NCI-H460 (cell line): ENCODE results near the gene MCF2L. TPM values are rescaled to one million over a fixed set of nuclear protein-coding genes. Genes with fewer than 3 reads are reported as not detected.
"Not testable (repeated sequence)": the region's sequence is repeated elsewhere in the genome, so short reads cannot be mapped to it uniquely, and the experiment has no call there.

Experiments
- DNase-seq: peaks from one replicate; pipeline ENCODE4 v3.0.0-alpha.2; 2016; ENCODE audit warnings: low read depth; ENCODE audit errors: extremely low read depth
- total RNA-seq: library from RNA; depleted of rRNA; stranded (reverse); fragments of >200 nt; shearing (Covaris generic); gene quantifications from 2 replicates; pipeline ENCODE4 v1.2.3, GENCODE V29; 2014

Gene MCF2L
- total RNA-seq, 1 experiment from 2014 or later: 0.97 TPM

DNA sequence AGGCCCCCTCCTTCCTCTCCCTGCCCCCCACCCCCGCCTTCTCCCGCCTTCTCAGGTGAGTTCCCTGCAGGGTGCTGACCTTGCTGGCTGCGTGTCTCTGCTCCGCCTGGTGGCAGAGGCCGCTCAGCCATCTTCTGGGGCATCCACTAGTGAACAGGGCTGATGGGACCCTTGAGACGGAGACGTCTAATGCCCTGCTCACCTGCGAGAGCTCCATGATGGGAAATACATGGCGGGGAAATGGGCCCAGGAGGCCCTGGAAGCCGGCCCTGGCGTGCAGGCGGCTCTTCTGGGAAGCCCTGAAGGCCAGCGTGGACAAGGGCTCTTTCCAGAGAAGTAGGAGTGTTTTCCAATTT, 121.4 kb downstream of the MCF2L start:
- DNase-seq: no peak

GRCh38 chr13:113090806-113091205, 121.8 kb downstream of the MCF2L start:
- DNase-seq: no peak

DNA sequence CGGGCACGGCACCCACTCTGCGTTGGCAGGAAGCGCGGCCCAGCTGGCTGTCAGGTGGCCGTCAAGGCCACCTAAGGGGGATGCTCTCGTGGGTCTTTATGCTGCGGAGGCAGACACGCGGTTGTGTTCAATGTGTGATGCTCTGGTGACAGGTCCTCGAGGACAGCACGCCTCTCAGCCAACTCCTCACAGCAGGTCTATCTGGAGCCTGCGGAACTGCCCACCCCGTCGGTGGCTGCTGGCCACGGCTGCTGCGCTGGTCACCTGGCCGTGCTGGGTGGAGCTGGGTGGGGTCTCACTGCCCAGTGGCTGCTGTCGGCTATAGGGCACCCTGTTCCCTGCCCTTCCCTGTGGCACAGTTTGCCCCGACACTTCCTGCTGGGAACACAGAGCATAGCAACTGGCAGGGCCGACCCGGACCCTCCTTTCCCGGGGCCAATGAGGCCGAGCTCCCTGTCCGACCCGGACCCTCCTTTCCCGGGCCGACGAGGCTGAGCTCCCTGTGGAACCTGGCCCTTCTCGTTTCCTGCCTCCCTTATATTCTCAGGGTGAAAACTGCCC, 122.3 kb downstream of the MCF2L start:
- no peak for DNase-seq

DNA sequence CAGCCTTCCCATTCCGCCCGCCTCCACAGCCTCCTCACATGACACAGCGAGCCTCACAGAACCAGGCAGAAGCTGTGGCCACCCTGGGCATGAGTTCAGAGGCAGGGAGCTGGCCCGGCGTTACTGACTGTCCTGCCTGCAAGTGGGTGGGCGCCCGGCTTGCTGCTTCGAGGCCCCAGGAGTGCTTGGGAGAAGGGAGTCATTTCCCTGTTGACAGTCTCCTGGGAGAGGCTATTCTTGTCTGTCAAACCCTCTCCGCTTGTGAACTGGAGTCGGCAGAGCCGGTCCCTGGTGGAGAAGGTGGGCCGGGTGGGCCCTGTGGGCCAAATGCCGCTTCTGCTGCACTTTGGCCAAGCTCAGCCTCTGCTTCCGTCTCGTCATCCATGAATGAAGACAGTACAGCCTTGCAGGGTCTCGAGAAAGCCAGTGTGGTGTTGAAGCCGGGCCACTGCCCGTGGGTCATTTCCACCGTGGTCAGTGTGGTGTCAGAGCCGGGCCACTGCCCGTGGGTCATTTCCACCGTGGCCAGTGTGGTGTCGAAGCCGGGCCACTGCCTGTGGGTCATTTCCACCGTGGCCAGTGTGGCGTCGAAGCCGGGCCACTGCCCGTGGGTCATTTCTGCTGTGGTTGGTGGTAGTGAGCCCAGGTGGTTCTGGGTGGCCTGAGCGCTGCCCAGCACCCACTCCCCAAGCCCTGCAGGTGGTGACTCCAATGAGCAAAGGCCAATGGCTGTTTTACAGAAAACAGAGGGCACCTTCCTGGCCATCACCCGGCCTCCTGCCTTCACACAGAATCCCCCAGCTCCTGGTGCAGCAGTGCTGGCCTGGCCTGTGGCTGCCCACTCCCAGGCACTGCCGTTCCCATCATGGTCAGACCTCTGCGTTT, 123.1 kb downstream of the MCF2L start:
- no peak for DNase-seq

GRCh38 chr13:113092776-113093579, 124.0 kb downstream of the MCF2L start:
- DNase-seq: no peak

DNA sequence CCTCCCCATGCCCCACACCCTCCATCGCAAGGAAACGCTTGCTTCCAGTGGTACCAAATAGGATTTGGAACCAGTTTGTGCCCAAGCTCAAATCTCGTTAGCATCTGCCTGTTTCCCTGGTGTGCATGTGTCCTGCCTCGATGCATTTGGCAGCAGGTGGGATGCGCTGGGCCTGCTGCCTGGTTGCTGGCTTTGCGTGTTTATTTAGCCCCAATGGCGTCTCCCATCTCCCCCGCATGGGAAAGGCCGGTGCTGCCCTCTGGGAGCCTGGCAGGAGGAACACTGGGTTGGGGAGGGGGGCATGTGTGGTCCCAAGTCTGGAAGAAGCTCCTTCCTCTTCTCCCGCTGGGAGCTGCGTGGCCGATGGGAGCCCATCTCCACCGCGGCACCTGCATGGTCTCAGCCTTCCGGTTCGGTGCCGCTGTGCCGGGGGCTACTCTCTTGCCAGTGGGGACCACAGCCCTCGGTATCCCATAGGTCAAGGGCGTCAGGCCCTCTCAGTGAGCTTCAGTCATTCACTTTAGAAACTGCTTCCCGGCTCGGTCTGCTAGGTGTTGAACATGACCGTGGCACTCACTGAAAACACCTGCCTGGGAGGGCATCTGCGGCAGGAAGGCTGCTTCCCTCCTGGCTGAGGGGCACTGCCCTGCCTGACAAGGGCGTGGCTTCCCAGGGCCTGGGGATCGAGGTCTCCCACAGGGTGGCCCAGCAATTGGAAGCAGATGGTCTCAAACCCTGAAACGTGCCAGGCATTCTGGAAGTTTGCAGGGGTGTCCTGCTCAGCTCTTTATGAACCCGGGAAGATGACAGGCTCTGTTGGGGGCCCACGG, 124.8 kb downstream of the MCF2L start:
- DNase-seq: no peak

GRCh38 chr13:113094410-113094800, 125.4 kb downstream of the MCF2L start:
- no peak for DNase-seq

DNA sequence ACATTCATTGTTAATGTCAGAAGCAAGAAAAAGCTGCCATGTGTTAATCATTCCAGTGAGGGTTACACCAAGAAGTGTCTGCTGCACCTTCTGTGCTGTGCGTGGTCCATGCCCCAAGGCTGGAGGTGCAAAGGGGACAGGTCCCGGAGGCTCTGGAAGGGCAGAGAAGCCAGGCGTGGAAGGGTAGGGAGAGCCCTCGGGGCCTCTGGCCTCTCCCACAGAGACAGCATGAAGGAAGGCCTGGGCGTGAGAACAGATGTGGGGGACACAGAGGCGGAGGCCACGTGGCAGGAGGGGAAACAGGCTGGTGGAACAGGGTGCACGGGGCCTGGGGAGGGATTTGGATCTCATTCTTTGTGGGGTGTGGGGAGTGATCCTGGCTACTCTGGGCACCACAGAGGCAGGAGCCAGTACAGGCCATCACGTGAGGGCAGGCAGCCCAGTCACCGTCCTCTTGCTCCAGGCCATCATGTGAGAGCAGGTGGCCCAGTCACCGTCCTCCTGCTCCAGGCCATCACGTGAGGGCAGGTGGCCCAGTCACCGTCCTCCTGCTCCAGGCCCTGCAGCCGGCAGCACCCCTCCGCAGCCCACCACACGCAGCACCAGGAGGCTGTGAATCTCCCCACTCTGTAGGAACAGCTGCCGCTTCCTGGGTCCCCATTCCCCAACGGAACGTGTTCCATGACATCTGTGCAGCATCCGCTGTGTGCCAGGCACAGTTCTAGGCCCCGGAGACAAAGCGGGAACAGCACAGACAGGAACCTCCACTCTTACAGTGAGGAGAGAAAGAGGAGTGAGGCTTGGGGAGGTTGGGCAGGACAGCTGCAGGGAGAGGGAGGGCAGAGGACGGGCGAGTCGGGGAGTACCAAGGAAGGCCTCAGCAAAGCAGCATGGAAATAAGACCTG, 126.4 kb downstream of the MCF2L start:
- no peak for DNase-seq

DNA sequence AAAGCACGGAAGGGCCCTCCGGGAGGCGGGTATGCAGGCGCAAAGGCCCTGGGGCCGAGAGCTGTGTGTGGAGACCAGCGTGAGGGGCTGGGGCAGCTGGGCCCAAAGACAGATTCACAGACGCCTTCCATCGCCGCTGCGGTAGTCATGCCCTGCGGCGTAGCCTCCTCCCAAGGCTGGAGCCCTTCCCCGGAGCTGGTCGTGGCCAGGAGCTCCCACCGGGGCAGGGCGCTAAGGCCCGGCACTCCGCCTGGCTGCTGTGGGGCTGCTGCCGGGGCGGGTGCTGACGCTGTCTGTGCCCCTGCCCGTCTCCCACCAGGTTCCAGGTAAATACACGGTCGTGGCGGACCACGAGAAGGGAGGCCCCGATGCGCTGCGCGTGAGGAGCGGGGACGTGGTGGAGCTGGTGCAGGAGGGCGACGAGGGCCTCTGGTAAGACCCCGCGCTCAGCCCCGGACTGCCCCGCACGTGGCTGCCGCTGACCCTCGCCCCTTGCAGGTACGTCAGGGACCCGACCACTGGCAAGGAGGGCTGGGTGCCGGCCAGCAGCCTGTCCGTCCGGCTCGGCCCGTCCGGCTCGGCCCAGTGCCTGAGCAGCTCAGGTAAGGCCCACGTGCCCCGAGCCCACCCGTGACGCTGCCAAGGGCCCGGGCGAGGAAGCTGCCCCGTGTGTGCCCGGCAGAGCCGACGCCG, 127.2 kb downstream of the MCF2L start:
- no peak for DNase-seq

DNA sequence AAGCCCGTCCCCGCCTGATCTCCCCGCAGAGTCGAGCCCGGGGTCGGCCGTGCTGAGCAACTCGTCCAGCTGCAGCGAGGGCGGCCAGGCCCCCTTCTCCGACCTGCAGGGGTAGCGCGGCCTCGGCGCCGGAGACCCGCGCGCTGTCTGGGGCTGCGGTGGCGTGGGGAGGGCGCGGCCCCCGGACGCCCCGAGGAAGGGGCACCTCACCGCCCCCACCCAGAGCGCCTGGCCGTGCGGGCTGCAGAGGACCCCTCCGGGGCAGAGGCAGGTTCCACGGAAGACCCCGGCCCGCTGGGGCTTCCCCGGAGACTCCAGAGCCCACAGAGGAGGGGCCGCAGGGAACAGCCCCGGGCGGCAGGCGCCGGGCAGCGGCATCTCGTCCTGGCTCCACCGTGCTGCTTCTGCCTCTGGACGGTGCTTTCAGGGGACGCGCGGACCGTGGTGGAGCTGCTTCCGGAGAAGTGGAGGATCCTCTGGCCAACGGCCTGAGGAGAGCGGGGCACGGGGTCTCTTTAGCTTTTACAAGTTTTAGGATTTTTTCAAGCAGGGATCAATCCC, 127.8 kb downstream of the MCF2L start:
- no peak for DNase-seq

DNA sequence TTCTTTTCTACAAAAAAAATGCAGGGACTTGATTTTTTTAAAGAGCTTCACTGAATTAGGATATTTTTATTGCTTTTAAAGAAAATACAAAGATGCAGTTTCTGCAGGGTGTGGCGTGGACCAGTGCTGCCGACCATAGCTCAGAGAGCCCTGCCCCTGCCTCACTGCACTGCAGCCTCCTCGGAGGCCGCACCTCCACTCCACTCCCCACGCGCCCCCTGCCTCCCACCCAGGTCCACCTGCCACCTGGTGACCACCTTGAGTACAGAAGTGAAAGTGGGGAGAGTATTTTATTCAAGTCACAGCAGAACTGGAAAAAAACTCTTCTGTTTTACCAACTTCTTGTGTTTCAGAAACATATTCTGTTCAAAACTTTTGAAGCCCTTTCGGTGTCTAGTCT, 128.6 kb downstream of the MCF2L start:
- DNase-seq: no peak

- no peak for DNase-seq
Measured at GRCh38 chr13:113098162-113098732, 129.2 kb downstream of the MCF2L start.

- DNase-seq: no peak
Measured at GRCh38 chr13:113099142-113099541, 130.1 kb downstream of the MCF2L start.

DNA sequence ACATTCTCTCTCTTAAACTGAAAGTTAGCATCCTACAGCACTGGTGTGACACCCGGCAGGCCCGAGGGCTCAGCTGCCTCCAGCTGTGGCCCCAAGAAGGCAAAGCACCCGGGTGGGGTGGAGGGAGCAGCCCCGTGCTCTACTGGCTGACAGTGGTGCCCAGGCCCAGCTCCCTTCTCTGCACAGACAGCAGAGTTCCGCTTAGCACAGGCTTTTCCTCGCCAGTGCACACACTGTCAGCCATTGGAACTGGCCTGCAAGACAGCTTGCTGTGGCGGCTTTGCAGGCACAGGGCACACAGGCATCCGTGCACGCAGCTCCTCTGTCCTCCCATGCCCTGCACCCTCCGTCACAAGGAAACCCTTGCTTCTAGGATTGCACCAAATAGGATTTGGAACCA, 133.3 kb downstream of the MCF2L start:
- DNase-seq: not testable (repeated sequence)

GRCh38 chr13:113102727-113103126, 133.7 kb downstream of the MCF2L start:
- no peak for DNase-seq

DNA sequence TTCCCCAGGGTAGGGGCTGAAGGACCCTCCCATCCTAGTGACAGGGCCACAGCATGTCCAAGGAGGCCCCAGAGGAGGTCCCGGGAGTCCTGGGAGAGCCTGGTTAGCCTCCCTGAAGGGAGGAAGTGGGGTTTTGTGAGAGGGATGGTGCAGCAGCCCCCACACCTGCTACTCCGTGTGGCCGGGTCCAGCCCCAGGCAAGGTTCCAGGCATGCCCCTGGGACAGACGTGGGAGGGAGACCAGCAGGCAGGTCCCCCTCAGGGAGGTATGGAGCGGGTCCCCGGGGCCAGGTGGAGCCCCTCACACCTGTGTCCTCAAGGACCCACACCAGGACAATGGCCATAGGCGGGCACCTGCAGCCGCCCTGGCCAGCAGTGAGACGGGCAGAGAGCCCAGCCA, 134.6 kb downstream of the MCF2L start:
- DNase-seq: no peak

DNA sequence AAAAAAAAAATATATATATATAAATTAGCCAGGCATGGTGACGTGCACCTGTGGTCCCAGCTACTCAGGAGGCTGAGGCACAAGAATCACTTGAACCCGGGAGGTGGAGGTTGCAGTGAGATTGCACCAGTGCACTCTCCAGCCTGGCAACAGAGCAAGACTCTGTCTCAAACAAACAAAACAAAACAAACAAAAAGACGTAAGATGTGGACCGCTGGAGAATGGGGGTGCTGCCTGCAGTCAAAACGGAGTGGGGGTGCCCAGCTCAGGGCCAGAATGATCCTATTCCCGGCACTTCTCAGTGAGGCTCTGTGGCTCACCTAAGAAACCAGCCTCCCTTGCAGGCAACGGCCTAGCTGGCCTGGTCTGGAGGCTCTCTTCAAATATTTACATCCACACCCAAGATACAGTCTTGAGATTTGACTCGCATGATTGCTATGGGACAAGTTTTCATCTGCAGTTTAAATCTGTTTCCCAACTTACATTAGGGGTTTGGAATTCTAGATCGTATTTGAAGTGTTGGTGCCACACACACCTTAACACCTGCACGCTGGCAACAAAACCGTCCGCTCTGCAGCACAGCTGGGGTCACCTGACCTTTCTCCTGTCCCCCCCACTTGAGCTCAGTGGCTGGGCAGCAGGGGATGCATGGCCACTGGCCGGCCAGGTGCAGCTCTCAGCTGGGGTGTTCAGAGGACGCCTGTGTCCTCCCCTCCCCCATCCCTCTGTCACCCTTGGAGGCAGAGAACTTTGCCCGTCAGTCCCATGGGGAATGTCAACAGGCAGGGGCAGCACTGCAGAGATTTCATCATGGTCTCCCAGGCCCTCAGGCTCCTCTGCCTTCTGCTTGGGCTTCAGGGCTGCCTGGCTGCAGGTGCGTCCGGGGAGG, 136.3 kb downstream of the MCF2L start, which contains the start of gene F7:
TSS of gene F7 (plus strand) at position 760 of the 889 bp plus-strand sequence. CDS start at position 811, 51 bp downstream.
- DNase-seq: no peak
